GM12801 (cell line): ENCODE measurements around the gene ADAMTS2.

Source experiments
- CTCF ChIP-seq: IDR thresholded peaks from one replicate; pipeline ENCODE4 v1.5.1; 2011; ENCODE audit warnings: control low read depth; ENCODE audit not compliant: insufficient read length; ENCODE audit errors: extremely low read depth

Gene ADAMTS2

DNA sequence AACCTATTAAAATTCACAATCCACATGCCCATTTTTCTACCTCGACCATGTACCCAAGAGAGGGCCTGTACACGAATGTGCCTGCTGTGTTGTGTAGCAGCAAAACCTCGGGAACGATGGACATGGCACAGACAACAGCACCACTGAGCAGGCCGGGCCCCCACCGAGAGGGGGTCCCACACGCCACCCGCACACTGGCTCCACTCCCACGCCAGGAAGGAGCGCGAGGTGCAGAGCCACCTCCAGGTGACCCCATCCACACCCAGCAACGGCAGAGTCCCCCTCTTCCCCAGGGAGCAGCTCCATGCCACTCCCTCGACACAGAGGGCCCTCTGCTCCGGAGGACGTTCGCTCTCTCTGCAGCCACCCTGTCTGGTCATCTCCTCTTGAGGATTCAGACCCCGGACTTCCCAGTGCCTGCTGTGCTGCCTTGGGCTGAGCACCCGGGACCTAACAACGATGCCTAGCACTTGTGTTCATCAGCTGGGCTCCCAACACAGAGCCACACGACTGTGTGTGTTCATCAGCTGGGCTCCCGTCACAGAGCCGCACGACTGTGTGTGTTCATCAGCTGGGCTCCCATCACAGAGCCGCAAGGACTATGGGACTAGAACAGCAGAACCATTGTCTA lies 25.3 kb upstream of the ADAMTS2 start:
- no peak for TF ChIP-seq CTCF

DNA sequence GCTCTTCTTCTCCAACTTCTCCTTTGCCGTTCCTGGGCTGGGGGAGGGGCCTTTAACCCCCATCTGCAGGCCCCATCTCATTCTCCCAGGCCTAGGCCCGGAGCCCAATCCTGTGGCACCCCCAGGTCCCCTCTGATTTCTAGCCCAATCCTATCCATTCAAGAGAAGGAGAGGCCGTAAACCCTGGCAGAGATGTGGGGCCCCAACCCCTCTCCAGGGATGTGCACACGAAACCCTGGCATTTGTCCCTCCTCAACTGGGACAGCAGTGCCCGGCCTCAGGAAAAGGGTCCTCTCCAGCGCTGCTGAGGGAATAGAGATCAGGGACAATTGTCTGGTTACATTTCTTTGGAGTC lies 24.2 kb upstream of the ADAMTS2 start:
- no peak for TF ChIP-seq CTCF

GRCh38 chr5:179368806-179369529 lies 23.7 kb upstream of the ADAMTS2 start:
- no peak for TF ChIP-seq CTCF

DNA sequence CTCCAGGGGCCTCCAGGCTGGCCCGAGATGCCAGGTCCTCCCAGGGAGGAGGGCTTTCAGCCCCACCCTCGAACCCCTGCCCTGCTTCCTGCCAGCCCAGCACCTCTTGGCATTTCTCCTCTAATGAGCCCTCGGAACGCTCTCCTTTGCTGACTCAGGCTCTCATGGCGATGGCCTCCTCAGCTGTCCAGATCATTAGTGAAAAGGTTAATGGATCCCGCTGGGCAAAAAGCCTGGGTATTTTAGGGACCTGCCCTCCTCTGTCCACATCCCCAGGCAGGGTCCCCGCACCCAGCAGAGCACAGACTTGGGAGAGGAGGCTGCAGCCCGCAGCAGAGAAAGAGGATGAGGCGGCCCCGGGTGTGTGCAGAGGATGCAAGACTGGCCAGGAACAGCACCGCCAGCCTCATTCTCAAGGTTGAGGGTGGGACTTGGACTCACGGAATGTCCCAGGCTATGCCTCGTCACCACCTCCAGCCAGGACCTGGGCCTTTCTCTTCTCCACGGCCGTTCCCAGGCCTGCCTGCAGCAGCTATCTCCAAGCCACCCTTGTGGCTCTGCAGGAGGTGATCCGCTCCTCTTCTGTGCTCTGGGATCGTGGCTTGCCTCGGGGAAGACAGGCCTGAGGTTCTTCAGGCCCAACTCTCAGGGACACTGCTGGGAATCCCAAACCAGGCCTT lies 23.0 kb upstream of the ADAMTS2 start:
- TF ChIP-seq CTCF, result no peak

DNA sequence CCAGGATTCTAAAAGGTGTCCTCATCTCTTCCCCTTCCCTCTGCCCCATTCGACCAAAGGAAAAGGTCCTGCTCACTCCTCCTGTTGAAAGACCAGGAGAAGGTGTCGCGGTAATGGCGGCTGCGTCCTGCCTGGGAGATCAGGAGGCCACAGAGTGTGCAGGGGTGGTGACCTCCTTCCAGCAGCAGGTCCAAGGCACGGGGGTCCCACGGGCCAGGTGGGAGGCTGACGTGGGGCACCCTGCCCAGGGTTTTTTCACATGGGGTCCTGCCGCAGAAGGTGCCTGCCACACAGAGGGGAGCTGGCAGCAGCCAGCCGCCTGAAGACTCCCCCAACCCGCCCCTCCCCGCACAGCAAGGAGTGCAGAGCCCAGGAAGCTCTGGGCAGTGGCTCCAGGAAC lies 22.2 kb upstream of the ADAMTS2 start:
- no peak for TF ChIP-seq CTCF

GRCh38 chr5:179362355-179362754 lies 17.1 kb upstream of the ADAMTS2 start:
- TF ChIP-seq CTCF, result no peak

DNA sequence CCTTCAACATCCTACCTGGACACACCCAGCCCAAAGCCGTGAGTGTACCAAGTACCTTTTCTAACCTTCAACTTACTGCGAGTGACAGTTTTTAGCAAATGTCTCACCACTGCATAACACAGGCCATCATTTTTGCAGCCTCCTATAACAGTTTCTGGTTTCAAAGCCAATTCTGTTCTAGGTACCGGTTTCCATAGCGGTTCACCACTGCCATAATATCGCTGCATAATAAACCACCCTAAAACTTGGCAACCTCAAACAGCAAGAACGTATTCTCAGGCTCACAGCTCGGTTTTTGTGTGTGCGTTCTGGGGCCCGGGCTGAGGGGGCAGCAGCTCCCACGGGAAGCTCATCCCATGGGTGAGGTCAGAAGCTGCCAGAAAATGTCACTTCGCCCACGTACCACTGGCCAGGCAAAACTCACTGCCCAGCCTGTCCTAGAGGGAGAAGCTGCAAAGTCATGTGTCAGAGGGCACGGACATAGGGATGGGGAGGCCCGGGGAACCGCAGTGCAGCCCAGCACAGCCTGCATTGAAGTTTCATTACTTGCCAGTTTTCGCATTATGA lies 15.9 kb upstream of the ADAMTS2 start:
- TF ChIP-seq CTCF, result no peak
